B cell (primary cell): Measurements from ENCODE around the gene SBK2. TPM values are rescaled to one million over a fixed set of nuclear protein-coding genes. Genes with fewer than 3 reads are reported as not detected.

ENCODE experiments used
- ATAC-seq: fragments of 200-7000 bp; cut with Tn5 transposase; one replicate; pipeline ENCODE4 v1.10.0; 2021; ENCODE audit warnings: low read depth, mild to moderate bottlenecking, moderate number of reproducible peaks, moderate library complexity
- CTCF ChIA-PET: fragments of 350-600 bp; sonication (Branson Sonifier 250); formaldehyde crosslinking; loops from one replicate; lab custom pipeline; 2021; ENCODE audit warnings: antibody characterized with exemption, inconsistent platforms; lab: Charles Lee
- POLR2A ChIA-PET: fragments of 350-600 bp; sonication (Branson Sonifier 250); formaldehyde crosslinking; loops from one replicate; lab custom pipeline; 2021; ENCODE audit warnings: antibody characterized with exemption; lab: Charles Lee
- DNase-seq: peaks from one replicate; pipeline ENCODE4 v3.0.0; 2013
- H2AFZ ChIP-seq: 2 replicates; pipeline ENCODE4 v1.6.1; 2012; ENCODE audit warnings: mild to moderate bottlenecking, low read depth, low read length; ENCODE audit not compliant: insufficient read depth, poor library complexity, severe bottlenecking
- H3K27ac ChIP-seq, 2 donors: 1 replicate in 1 of 2; 2 replicates in 1 of 2; pipeline ENCODE4 v1.5.1; 2012 to 2013; ENCODE audit warnings: low read length in 2 of 2, mild to moderate bottlenecking in 2 of 2, moderate library complexity in 1 of 2
- H3K27me3 ChIP-seq, 4 experiments: fragments of 200-600 bp in 1 of 4; sonication (generic) in 1 of 4; replicated peaks in 1 of 4; 1 replicate in 2 of 4; 2 replicates in 2 of 4; pipeline versions ENCODE4 v1.6.1 to v1.7.0; 2013 to 2016; ENCODE audit warnings: low read length in 3 of 4, mild to moderate bottlenecking in 2 of 4, mixed read lengths in 1 of 4, moderate library complexity in 1 of 4; ENCODE audit not compliant: insufficient read depth in 4 of 4, control insufficient read depth in 3 of 4; ENCODE audit errors: control extremely low read depth in 1 of 4
- H3K36me3 ChIP-seq, 2 experiments: replicated peaks in 1 of 2; 1 replicate in 1 of 2; 2 replicates in 1 of 2; pipeline versions ENCODE4 v1.6.1 to v1.7.1; 2013; ENCODE audit warnings: low read length in 1 of 2; ENCODE audit not compliant: insufficient read depth in 2 of 2, control insufficient read depth in 1 of 2; ENCODE audit errors: control extremely low read depth in 1 of 2, extremely low read depth in 1 of 2
- H3K4me1 ChIP-seq, 2 donors: fragments of 200-600 bp in 1 of 2; sonication (generic) in 1 of 2; 1 replicate in 1 of 2; 2 replicates in 1 of 2; pipeline versions ENCODE4 v1.5.1 to v1.6.1; 2013 to 2017; ENCODE audit warnings: low read length in 2 of 2; ENCODE audit not compliant: control insufficient read depth in 2 of 2, insufficient read depth in 2 of 2
- H3K4me2 ChIP-seq: replicated peaks from 2 replicates; pipeline ENCODE3; 2012; ENCODE audit warnings: mild to moderate bottlenecking, low read depth, low read length; ENCODE audit not compliant: poor library complexity, severe bottlenecking
- H3K4me3 ChIP-seq, 5 experiments: fragments of 200-600 bp in 1 of 5; sonication (generic) in 1 of 5; 1 replicate in 3 of 5; 2 replicates in 2 of 5; pipeline versions ENCODE4 v1.5.1 to v1.7.0; 2011 to 2016; ENCODE audit warnings: low read length in 4 of 5, mild to moderate bottlenecking in 4 of 5, low read depth in 2 of 5, control low read depth in 1 of 5, moderate library complexity in 1 of 5; ENCODE audit not compliant: insufficient read depth in 1 of 5; ENCODE audit errors: control extremely low read depth in 1 of 5, extremely low read depth in 1 of 5
- H3K79me2 ChIP-seq: fragments of 200-600 bp; sonication (generic); one replicate; pipeline ENCODE4 v1.6.0; 2016; ENCODE audit warnings: low read length; ENCODE audit not compliant: control insufficient read depth, insufficient read depth
- H3K9ac ChIP-seq: fragments of 200-600 bp; sonication (generic); 2 replicates; pipeline ENCODE4 v1.6.1; 2017; ENCODE audit warnings: mild to moderate bottlenecking, low read length, moderate library complexity
- H3K9me3 ChIP-seq, 3 donors: one replicate each; pipeline versions ENCODE4 v1.6.1 to v1.7.1; 2013; ENCODE audit warnings: low read length in 2 of 3; ENCODE audit not compliant: control insufficient read depth in 2 of 3, insufficient read depth in 1 of 3; ENCODE audit errors: control extremely low read depth in 1 of 3
- H4K20me1 ChIP-seq: 2 replicates; pipeline ENCODE4 v1.6.0; 2012; ENCODE audit warnings: mild to moderate bottlenecking, low read length; ENCODE audit not compliant: insufficient read depth, control insufficient read depth, poor library complexity, severe bottlenecking
- H3K27ac Mint-ChIP-seq: one replicate; pipeline ENCODE4 v1.8.0; 2021; ENCODE audit warnings: mixed read lengths
- H3K27me3 Mint-ChIP-seq: one replicate; pipeline ENCODE4 v1.8.0; 2021; ENCODE audit warnings: mixed read lengths
- H3K4me1 Mint-ChIP-seq: one replicate; pipeline ENCODE4 v1.8.0; 2021; ENCODE audit warnings: mixed read lengths
- H3K4me3 Mint-ChIP-seq: one replicate; pipeline ENCODE4 v1.8.0; 2021; ENCODE audit warnings: mixed read lengths
- H3K9me3 Mint-ChIP-seq: one replicate; pipeline ENCODE4 v1.8.0; 2022; ENCODE audit warnings: mixed read lengths; ENCODE audit not compliant: insufficient read depth
- EZH2 ChIP-seq: IDR thresholded peaks from 2 replicates; pipeline ENCODE4 v1.6.1; 2012; ENCODE audit warnings: borderline replicate concordance, low read depth, mild to moderate bottlenecking, moderate library complexity, low read length; ENCODE audit not compliant: insufficient read depth, poor library complexity, severe bottlenecking
- WGBS: methylation state at CpG from one replicate; pipeline ENCODE4 v1.1.5; 2013; ENCODE audit warnings: missing lambda C conversion rate; ENCODE audit not compliant: insufficient coverage; 5-methylcytosine and 5-hydroxymethylcytosine counted together
- intact Hi-C: fragments of 100-400 bp; cut with micrococcal nuclease; formaldehyde crosslinking; loops from one replicate; pipeline ENCODE4 v1.10.0; 2022
- polyA plus RNA-seq: library from polyadenylated mRNA; depleted of rRNA; stranded (reverse); fragments of >200 nt; gene quantifications from 2 replicates; pipeline ENCODE4 v1.2.3, GENCODE V29; 2012
- total RNA-seq, 2 donors: library from RNA; stranded (reverse); fragments of 120-200 nt in 1 of 2; gene quantifications; 1 replicate in 1 of 2; 2 replicates in 1 of 2; pipeline versions ENCODE4 v1.2.3 to v1.2.4, GENCODE V29; 2013 to 2022
- TF ChIP-seq, protein P1 (sequence below): fragments of 200-600 bp; IDR thresholded peaks from one replicate; pipeline ENCODE4 v1.8.0; 2022; ENCODE audit warnings: antibody characterized with exemption, mild to moderate bottlenecking

The SBK2 gene
- total and polyA plus RNA-seq, 2 donors (not counting 1 experiment from before 2014, with no cell fraction given): not detected

DNA sequence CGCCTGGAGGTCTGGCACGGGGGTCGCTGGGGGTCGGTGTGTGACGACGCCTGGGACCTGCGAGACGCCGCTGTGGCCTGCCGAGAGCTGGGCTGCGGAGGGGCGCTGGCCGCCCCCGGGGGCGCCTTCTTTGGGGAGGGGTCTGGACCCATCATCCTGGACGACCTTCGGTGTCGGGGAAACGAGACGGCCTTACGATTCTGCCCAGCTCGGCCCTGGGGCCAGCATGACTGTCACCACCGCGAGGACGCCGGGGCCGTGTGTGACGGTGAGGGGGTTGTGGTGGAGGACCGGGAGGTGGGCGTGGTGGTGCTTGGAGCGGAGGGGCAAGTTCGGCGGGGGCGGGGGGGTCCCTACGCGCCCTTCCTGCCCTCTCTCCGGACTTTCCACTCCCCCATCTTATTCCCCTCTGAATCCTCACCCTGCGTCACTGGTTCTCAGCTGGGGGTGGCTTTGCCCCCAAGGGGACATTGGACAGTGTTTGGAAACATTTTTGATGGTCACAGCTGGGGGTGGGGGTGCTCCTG, 43.2 kb downstream of the SBK2 start:
- Mint-ChIP-seq H3K27ac (no peak overlapping the region), H3K9me3 (no peaks in the 10 kb centered on the region), H3K27me3 (peaks cover 8% of the 10 kb centered on the region), H3K4me3 (no peak overlapping the region), H3K4me1 (no peaks in the 10 kb centered on the region)
- Histone ChIP-seq H3K36me3 (no peaks in the 10 kb centered on the region), H3K9ac (no peak overlapping the region), H3K4me2 (peak overlapping the region; percentile 18), H3K9me3 (no peaks in the 10 kb centered on the region), H4K20me1 (no peaks in the 10 kb centered on the region), H3K27ac (no peak overlapping the region), H3K79me2 (no peaks in the 10 kb centered on the region), H2AFZ (no peak overlapping the region), H3K4me1 (no peaks in the 10 kb centered on the region), H3K4me3 (no peak overlapping the region), H3K27me3 (peaks cover 0 to 35% (median 2%) of the 10 kb centered on the region in 4 experiments)
- DNase-seq (no peak), ATAC-seq (no peak)
- ChIA-PET CTCF (interaction anchor here (0.6 to 1.3 kb wide), 2 partner anchors 9 to 10 kb away, joined by 3 read pairs; partner anchors contain the start of gene NAT14), POLR2A (no interaction called here)
- no peak for TF ChIP-seq EZH2
- TF ChIP-seq, protein P1, sequence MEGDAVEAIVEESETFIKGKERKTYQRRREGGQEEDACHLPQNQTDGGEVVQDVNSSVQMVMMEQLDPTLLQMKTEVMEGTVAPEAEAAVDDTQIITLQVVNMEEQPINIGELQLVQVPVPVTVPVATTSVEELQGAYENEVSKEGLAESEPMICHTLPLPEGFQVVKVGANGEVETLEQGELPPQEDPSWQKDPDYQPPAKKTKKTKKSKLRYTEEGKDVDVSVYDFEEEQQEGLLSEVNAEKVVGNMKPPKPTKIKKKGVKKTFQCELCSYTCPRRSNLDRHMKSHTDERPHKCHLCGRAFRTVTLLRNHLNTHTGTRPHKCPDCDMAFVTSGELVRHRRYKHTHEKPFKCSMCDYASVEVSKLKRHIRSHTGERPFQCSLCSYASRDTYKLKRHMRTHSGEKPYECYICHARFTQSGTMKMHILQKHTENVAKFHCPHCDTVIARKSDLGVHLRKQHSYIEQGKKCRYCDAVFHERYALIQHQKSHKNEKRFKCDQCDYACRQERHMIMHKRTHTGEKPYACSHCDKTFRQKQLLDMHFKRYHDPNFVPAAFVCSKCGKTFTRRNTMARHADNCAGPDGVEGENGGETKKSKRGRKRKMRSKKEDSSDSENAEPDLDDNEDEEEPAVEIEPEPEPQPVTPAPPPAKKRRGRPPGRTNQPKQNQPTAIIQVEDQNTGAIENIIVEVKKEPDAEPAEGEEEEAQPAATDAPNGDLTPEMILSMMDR: no peak
- 68% methylated on average over 27 of the region's 38 CpGs for WGBS
- intact Hi-C loops: no loop called here

DNA sequence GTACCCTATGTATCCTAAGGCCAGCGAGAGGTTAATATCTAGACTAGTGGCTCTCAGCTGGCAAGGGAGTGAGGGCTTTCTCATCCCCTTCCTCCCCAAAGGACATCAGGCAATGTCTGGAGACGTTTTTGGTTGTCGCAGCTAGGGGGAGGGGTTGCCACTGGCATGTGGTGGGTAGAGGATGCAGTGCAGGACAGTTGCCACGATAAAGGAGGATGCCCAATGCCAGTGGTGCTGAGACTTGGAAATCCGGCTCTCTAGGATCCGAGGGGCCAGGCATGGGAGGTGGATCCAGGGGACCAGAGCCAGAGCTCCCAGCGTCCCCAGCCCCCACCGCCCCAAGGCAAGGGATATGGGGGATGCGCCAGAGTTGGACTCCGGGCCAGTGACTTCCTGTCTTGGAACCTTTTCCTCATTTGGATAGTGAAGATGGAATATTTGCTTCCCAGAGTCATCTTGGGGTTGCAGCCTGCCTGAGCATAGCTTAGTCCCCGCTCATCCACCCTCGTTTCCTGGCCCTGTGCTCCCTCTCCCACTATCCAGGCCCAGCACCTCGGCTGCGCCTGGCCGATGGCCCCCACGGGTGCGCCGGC, 43.8 kb downstream of the SBK2 start:
- TF ChIP-seq, protein P1: no peak
- TF ChIP-seq EZH2: no peak
- ATAC-seq: no peak
- H3K9me3 Mint-ChIP-seq: no peaks in the 10 kb centered on the region
- ChIA-PET CTCF (no interaction called here), POLR2A (no interaction called here)
- peaks cover 0 to 35% (median 2%) of the 10 kb centered on the region in 4 experiments for H3K27me3 ChIP-seq
- H3K27ac ChIP-seq: no peak overlapping the region
- H4K20me1 ChIP-seq: no peaks in the 10 kb centered on the region
- no peaks in the 10 kb centered on the region for H3K9me3 ChIP-seq
- no peak overlapping the region for H2AFZ ChIP-seq
- intact Hi-C loops: no loop called here
- no peaks in the 10 kb centered on the region for H3K79me2 ChIP-seq
- no peak overlapping the region for H3K4me3 Mint-ChIP-seq
- H3K4me1 ChIP-seq: no peaks in the 10 kb centered on the region
- H3K36me3 ChIP-seq: no peaks in the 10 kb centered on the region
- no peak overlapping the region for H3K4me2 ChIP-seq
- no peak for DNase-seq
- H3K9ac ChIP-seq: no peak overlapping the region
- H3K4me1 Mint-ChIP-seq: no peaks in the 10 kb centered on the region
- WGBS: 78% methylated on average over 17 of the region's 18 CpGs
- H3K4me3 ChIP-seq: no peak overlapping the region
- H3K27me3 Mint-ChIP-seq: peaks cover 8% of the 10 kb centered on the region
- no peak overlapping the region for H3K27ac Mint-ChIP-seq
